Natural killer cell treated with Interleukin-12 subunit alpha and Interleukin-12 subunit beta and Interleukin-15 and Interleukin-18, amount 100 ng/mL, for 72 hours (primary cell): ENCODE results near the gene PUS3. TPM values are rescaled to one million over a fixed set of nuclear protein-coding genes. Genes with fewer than 3 reads are reported as not detected.
"Not testable (repeated sequence)": the region's sequence is repeated elsewhere in the genome, so short reads cannot be mapped to it uniquely, and the experiment has no call there.

Experiments used
- ATAC-seq, 2 donors: fragments of 150-1000 bp; cut with Tn5 transposase in 1 of 2; sonication (Bioruptor Pico), chemical (Tn5 transposase) in 1 of 2; 2 replicates each; pipeline ENCODE4 v1.10.0; 2021
- DNase-seq: peaks from one replicate; pipeline ENCODE4 v3.0.0; 2022; ENCODE audit warnings: low spot score
- H3K27ac Mint-ChIP-seq, 2 donors: 1 replicate in 1 of 2; 2 replicates in 1 of 2; pipeline ENCODE4 v1.8.0; 2022; ENCODE audit warnings: mixed read lengths in 2 of 2, mild to moderate bottlenecking in 1 of 2, moderate library complexity in 1 of 2
- H3K27me3 Mint-ChIP-seq, 2 donors: 1 replicate in 1 of 2; 2 replicates in 1 of 2; pipeline ENCODE4 v1.8.0; 2022; ENCODE audit warnings: mixed read lengths in 2 of 2
- H3K36me3 Mint-ChIP-seq: one replicate; pipeline ENCODE4 v1.8.0; 2022; ENCODE audit warnings: mixed read lengths
- H3K4me1 Mint-ChIP-seq, 2 donors: 1 replicate in 1 of 2; 2 replicates in 1 of 2; pipeline ENCODE4 v1.8.0; 2022; ENCODE audit warnings: low read depth in 2 of 2, mixed read lengths in 2 of 2, mild to moderate bottlenecking in 1 of 2
- H3K4me3 Mint-ChIP-seq: one replicate; pipeline ENCODE4 v1.8.0; 2022; ENCODE audit warnings: mixed read lengths
- H3K9me3 Mint-ChIP-seq: 2 replicates; pipeline ENCODE4 v1.8.0; 2022; ENCODE audit warnings: mixed read lengths
- total RNA-seq, 2 donors: library from RNA; stranded (reverse); gene quantifications; one replicate each; pipeline ENCODE4 v1.2.3, GENCODE V29; 2022

The PUS3 gene
- total RNA-seq, 2 donors from 2014 or later, result 11.6 to 12.9 TPM

DNA sequence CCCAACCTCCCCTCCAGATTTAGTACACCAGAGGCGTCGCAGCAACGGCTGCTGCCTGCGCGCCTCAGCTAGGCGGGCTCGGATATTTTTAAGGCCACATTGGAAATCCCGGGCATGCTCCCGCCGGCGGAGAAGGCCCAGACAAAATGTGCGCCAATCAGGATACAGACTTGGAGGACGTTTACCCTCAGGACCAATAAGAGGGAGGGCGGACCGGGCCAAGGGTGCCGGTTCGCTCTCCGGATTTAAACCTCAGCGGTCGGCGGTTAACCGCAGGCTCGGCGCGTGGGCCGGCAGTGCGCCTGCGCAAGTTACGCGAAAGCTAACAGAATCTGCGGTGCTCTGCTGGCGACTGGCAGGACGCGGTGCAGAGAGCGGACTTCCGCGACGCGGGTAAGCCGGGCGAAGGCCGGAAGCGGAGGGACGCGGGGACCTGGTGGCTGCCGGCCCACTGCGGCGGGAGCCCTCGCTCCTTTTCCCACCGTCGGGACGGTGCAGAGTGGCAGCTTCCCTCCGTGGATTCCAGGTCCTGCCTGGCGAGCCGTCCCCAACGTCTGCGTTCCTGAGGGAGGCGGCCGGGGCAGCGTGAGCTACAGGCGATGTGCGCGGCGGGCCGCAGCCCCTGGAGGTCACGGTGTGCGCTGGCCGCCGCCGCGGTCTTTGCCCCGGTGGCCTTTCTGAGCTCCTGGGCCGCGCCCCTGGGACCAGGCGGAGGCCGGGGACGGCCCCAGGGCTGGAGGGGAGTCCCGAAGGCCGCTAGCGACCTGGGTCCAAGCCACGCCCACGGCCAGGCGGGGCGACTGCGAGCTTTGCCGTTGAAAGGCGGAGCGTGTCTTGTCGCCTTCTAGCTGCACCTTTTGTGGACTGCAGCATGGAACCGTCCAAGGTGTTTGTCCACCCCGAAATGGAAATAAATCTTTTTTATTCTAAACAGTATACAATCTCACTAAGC is 15.4 kb downstream of the PUS3 start, which contains the start of gene HYLS1:
Gene HYLS1, plus strand, starts transcription at position 296 of the 952 bp plus-strand sequence. CDS start 11,701 bp downstream, outside the sequence.
- DNase-seq (peak; percentile 98), ATAC-seq (peak; percentile 95 to 96)
- H3K36me3 Mint-ChIP-seq, result peaks cover 2% of the 10 kb centered on the region
- no peaks in the 10 kb centered on the region for H3K9me3 Mint-ChIP-seq
- peaks cover 0 to 6% of the 10 kb centered on the region in 2 donors for H3K27me3 Mint-ChIP-seq
- peak within 1 kb of the TSS; percentile 91 to 98 for H3K27ac Mint-ChIP-seq
- H3K4me1 Mint-ChIP-seq, result peaks cover 18 to 22% of the 10 kb centered on the region in 2 donors
- peak within 1 kb of the TSS; percentile 93 for H3K4me3 Mint-ChIP-seq

DNA sequence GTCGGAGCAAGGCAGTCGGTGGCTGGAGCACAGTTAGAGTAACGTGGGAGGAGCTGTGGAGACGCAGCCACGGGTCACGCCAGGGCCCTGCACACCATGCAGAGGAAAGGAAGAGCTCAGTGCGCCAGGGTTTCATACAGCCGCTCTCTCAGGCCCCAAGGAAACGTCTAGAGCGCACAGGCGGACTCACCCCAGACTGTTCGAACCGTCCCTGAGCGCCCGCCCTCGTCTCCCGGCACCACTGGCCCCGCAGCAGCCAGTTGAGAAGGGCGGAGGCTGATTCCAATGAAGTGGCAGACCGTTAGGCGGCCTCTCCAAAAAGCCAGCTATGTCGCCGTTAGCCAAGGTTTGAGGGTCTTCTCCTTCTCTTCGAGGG is 16.0 kb downstream of the PUS3 start:
- Mint-ChIP-seq H3K9me3 (no peaks in the 10 kb centered on the region), H3K4me1 (peaks cover 18 to 22% of the 10 kb centered on the region in 2 donors), H3K36me3 (no peaks in the 10 kb centered on the region), H3K27me3 (peaks cover 0 to 9% of the 10 kb centered on the region in 2 donors), H3K27ac (peak overlapping the region; percentile 91 to 98), H3K4me3 (peak overlapping the region; percentile 93)
- no peak for DNase-seq
- peak; percentile 21 to 59 for ATAC-seq

DNA sequence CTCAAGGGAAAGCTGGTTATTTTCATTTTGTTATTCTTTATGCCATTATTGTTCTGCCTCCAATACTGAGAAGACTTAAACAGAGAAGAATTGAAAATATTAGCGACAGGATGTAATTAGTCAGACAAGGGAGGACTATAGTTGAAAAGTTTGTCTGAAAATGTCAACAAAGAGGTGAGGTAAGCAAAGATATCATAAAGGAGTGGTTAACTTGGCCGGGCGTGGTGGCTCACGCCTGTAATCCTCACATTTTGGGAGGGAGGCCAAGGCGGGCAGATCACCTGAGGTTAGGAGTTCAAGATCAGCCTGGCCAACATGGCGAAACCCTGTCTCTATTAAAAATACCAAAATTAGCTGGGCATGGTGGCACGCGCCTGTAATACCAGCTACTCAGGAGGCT is 19.6 kb downstream of the PUS3 start:
- Mint-ChIP-seq H3K4me1 (peaks cover 13 to 16% of the 10 kb centered on the region in 2 donors), H3K27ac (no peak overlapping the region), H3K36me3 (no peaks in the 10 kb centered on the region), H3K27me3 (peaks cover 4 to 17% of the 10 kb centered on the region in 2 donors), H3K9me3 (no peaks in the 10 kb centered on the region), H3K4me3 (no peak overlapping the region)
- DNase-seq (no peak), ATAC-seq (no peak)

DNA sequence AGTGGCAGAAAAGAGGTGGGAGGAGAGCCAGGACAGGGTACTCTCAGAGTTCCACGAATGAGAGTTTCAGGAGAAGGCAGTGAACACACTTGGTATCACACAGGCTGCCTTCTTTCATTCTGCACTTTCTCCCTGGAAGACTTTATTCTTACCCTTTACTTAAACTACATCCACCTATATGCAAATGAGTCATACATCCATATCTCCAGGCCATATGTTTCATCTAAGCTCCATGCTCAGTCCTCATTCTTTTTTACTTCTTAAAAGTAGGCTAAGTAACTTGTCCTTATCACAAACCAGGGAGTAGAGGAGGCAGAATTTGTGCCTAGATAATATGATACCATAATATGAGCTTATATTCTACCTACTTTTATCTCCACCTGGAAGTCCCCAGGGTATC is 21.7 kb downstream of the PUS3 start:
- Mint-ChIP-seq H3K36me3 (no peaks in the 10 kb centered on the region), H3K4me3 (no peak overlapping the region), H3K4me1 (peaks cover 1 to 2% of the 10 kb centered on the region in 2 donors), H3K9me3 (no peaks in the 10 kb centered on the region), H3K27me3 (peaks cover 4 to 18% of the 10 kb centered on the region in 2 donors), H3K27ac (no peak overlapping the region)
- ATAC-seq (no peak), DNase-seq (no peak)

DNA sequence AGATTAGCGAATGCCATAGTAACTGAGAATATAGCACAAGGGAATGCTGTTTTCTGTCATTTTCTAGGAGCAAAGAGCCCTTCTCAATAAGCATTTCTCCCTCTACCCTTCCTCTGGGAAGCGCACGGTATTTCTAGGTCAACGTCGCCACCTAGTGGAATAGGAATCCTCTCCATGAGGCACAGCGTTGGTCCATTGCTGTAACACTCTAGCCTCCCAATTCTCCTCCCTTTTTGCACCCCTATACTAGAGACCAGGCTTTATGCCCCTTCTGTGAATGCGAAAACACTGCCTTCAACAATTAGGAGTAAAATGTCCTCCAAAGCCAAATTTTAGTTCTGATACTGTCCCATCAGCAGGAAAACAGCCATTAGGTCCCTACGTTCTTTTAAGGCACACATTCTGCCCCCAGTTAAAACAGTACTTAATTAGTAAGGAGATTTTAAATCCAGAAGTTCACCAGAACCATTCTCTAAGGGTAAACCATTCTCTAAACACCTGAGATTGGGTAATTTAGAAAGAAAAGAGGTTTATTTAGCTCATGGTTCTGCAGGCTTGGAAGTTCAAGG is 28.4 kb downstream of the PUS3 start:
- DNase-seq (no peak), ATAC-seq (peak; percentile 60 to 68)
- H3K36me3 Mint-ChIP-seq, result peaks cover 4% of the 10 kb centered on the region
- no peaks in the 10 kb centered on the region for H3K4me1 Mint-ChIP-seq
- peaks cover 9 to 13% of the 10 kb centered on the region in 2 donors for H3K27me3 Mint-ChIP-seq
- no peaks in the 10 kb centered on the region for H3K9me3 Mint-ChIP-seq
- no peak overlapping the region for H3K27ac Mint-ChIP-seq
- H3K4me3 Mint-ChIP-seq, result no peak overlapping the region

DNA sequence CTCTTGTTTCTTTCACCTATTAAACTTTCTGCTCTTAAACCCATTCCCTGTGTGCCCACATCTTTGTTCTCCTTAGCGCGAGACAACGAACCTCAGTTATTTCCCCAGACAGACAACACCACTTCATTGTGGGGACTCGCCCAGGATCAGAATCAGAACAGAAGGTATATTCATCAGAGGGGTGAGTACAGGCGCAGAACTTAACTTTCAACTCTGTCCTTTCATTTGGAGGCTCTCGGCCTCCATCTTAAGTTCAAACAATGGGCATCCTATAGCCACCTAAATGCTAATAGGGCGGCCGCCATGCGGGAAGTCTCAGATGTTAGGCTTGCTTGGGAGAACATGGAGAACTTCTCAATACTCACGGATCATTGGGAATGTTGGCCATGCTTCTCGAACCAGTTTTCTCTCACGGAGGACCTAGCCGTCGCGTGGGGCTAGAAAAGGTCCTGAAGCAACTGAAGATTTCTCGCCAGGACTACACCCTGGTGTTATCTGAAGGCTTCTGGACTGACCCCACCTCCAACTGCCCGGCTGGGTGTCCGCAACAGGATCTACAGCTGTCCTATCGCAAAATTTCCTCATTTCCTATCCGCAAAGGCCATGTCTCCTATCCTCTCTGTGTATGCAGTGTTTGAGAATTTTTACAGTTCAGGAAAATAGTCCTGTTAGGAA is 29.0 kb downstream of the PUS3 start:
- peaks cover 4% of the 10 kb centered on the region for H3K36me3 Mint-ChIP-seq
- no peak overlapping the region for H3K4me3 Mint-ChIP-seq
- ATAC-seq (peak in 1 of 2 donors; percentile 11), DNase-seq (no peak)
- H3K4me1 Mint-ChIP-seq, result no peaks in the 10 kb centered on the region
- H3K27ac Mint-ChIP-seq, result no peak overlapping the region
- no peaks in the 10 kb centered on the region for H3K9me3 Mint-ChIP-seq
- H3K27me3 Mint-ChIP-seq, result peaks cover 9 to 13% of the 10 kb centered on the region in 2 donors

DNA sequence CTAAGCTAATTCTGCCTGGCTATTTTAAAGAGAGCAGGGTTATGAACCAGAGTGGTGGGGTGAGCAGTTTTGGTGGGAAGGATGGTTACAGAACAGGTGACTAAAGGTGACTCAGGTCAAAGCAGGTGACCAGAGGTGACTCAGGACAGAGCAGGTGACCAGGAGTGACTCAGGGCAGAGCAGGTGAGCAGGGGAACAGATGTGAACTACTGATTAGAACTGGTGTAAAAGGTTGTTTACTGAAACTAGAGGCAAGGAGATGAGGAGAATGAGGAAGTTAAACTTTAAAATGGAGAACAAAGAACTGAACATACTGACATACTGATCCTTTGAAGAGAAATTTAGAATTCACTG is 30.9 kb downstream of the PUS3 start:
- DNase-seq (no peak), ATAC-seq (no peak)
- Mint-ChIP-seq H3K36me3 (peaks cover 4% of the 10 kb centered on the region), H3K27me3 (peaks cover 7 to 13% of the 10 kb centered on the region in 2 donors), H3K4me3 (no peak overlapping the region), H3K9me3 (no peaks in the 10 kb centered on the region), H3K4me1 (no peaks in the 10 kb centered on the region), H3K27ac (no peak overlapping the region)

DNA sequence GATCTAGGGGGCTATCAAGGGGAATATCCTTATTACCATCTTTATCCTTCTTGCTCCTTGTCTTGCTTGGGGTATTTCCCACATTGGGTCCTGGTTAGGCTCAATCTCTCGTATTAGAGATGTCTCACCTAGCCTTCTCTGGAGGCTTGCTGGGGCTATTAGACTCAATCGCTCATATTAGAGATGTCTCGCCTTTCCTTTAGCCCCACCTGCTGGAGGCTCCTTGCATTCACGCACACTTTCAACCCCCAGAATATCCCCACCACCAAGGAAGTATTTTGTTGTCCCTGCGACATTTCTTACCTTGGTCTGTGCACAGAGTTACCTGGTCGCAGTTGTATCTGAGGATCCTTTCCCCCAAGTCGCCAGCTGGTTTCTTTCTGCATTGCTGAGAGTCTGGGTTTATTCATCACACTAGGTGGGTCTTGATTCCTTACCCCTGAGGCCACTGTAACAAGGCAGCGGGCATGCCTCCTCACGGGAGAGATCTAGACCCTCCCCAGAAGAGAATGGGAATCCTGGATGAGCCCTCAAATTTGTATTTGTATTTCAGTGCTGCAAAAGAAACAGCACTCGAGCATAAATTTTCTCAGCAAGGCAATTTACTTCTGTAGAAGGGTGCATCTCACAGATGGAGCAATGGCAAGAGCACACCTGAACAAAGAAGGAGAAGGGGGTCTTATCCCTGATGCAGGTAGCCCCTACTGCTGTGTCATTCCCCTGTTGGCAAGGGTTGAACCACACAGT is 31.4 kb downstream of the PUS3 start:
- Mint-ChIP-seq H3K9me3 (no peaks in the 10 kb centered on the region), H3K27ac (no peak overlapping the region), H3K4me1 (no peaks in the 10 kb centered on the region), H3K4me3 (no peak overlapping the region), H3K27me3 (peaks cover 7 to 13% of the 10 kb centered on the region in 2 donors), H3K36me3 (peaks cover 4% of the 10 kb centered on the region)
- ATAC-seq, result no peak
- no peak for DNase-seq

DNA sequence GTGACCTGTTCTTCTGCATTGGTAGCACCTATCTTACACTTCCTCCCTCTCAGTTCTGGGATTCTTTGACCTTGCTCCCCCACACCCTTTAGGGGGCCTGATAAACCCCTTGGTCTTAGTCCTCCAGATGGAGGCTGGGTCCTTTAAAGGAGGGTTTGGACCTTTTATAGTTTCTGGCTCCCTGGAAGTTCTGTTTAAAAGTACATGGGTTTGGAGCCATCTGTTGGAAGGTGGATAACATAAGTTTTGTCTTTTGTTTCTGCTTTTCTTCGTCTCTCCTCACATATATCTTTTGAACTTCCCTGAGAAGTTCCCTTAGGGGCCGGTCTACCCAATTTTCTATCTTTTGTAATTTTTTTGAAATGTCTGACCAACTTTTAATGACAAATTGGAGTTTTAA is 33.5 kb downstream of the PUS3 start:
- DNase-seq, result no peak
- peaks cover 2 to 13% of the 10 kb centered on the region in 2 donors for H3K27me3 Mint-ChIP-seq
- ATAC-seq, result no peak
- H3K27ac Mint-ChIP-seq, result no peak overlapping the region
- H3K36me3 Mint-ChIP-seq, result peaks cover 4% of the 10 kb centered on the region
- no peak overlapping the region for H3K4me3 Mint-ChIP-seq
- no peaks in the 10 kb centered on the region for H3K4me1 Mint-ChIP-seq
- no peaks in the 10 kb centered on the region for H3K9me3 Mint-ChIP-seq

DNA sequence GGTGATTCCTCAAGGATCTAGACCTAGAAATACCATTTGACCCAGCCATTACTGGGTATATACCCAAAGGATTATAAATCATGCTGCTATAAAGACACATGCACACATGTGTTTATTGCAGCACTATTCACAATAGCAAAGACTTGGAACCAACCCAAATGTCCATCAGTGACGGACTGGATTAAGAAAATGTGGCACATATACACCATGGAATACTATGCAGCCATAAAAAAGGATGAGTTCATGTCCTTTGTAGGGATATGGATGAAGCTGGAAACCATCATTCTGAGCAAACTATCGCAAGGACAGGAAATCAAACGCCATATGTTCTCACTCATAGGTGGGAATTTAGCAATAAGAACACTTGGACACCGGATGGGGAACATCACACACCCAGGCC is 37.7 kb downstream of the PUS3 start:
- not testable (repeated sequence) for H3K36me3 Mint-ChIP-seq, H3K27ac Mint-ChIP-seq, H3K27me3 Mint-ChIP-seq

DNA sequence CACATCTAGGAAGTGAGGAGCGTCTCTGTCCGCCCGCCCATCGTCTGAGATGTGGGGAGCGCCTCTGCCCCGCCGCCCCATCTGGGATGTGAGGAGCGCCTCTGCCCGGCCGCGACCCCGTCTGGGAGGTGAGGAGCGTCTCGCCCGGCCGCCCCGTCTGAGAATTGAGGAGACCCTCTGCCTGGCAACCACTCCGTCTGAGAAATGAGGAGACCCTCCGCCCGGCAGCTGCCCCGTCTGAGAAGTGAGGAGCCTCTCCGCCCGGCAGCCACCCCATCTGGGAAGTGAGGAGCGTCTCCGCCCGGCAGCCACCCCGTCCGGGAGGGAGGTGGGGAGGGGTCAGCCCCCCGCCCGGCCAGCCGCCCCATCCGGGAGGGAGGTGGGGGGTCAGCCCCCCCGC is 40.2 kb downstream of the PUS3 start:
- not testable (repeated sequence) for H3K36me3 Mint-ChIP-seq

More for the DNA sequence above, 37.7 kb downstream of the PUS3 start:
- DNase-seq, H3K4me1 Mint-ChIP-seq, H3K9me3 Mint-ChIP-seq, H3K4me3 Mint-ChIP-seq, ATAC-seq: not testable (repeated sequence)

DNA sequence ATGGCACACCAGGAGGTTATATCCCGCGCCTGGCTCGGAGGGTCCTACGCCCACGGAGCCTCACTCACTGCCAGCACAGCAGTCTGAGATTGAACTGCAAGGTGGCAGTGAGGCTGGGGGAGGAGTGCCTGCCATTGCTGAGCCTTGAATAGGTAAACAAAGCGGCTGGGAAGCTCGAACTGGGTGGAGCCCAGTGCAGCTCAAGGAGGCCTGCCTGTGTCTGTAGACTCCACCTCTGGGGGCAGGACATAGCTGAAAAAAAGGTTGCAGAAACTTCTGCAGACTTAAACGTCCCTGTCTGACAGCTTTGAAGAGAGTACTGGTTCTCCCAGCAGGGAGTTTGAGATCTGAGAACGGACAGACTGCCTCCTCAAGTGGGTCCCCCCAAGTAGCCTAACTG is 45.3 kb downstream of the PUS3 start:
- not testable (repeated sequence) for H3K27ac Mint-ChIP-seq, DNase-seq, H3K36me3 Mint-ChIP-seq, H3K4me1 Mint-ChIP-seq, H3K9me3 Mint-ChIP-seq, ATAC-seq, H3K4me3 Mint-ChIP-seq
- peaks cover 22 to 25% of the 10 kb centered on the region in 2 donors for H3K27me3 Mint-ChIP-seq

More for the DNA sequence above, 40.2 kb downstream of the PUS3 start:
- H3K9me3 Mint-ChIP-seq, H3K27me3 Mint-ChIP-seq, H3K4me1 Mint-ChIP-seq, ATAC-seq, DNase-seq, H3K27ac Mint-ChIP-seq, H3K4me3 Mint-ChIP-seq: not testable (repeated sequence)

DNA sequence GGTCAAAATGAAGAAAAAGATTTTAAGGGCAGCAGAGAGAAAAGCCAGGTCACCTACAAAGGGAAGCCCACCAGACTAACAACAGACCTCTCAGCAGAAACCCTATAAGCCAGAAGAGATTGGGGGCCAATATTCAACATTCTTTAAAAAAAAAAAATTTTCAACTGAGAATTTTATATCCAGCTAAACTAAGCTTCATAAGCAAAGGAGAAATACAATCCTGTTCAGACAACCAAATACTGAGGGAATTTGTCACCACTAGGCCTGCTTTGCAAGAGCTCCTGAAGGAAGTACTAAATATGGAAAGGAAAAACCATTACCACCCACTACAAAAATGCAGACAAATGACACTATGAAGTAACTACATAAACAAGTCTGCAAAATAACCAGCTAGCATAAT is 56.8 kb downstream of the PUS3 start:
- H3K27ac Mint-ChIP-seq, result no peak overlapping the region
- ATAC-seq (no peak), DNase-seq (no peak)
- peaks cover 29% of the 10 kb centered on the region for H3K36me3 Mint-ChIP-seq
- H3K4me1 Mint-ChIP-seq, result no peaks in the 10 kb centered on the region
- H3K27me3 Mint-ChIP-seq, result peaks cover 14 to 19% of the 10 kb centered on the region in 2 donors
- H3K4me3 Mint-ChIP-seq, result no peak overlapping the region
- peaks cover 20% of the 10 kb centered on the region for H3K9me3 Mint-ChIP-seq
